ENCODE data around the gene DACT1.

The DACT1 gene

DNA sequence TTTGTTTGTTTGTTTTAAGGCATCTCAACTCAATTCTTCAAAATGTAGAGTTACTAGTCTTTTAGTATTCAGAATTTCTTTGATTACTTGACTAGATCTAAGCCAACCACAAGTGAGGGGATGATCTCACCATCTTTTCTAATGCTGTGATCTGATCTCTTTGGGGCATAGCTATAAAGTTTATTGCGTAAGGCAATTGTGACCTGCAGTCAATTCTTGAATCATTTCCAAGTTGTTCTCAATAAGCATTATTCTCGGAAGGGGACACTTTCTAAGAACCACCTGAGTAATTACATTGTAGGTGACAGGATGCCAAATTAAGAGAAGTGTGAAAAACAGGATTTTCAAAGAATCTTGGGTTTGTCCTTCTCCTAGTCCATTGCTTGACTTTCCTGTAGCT lies 13.1 kb downstream of the DACT1 start:
- ATAC-seq, result no peak
- TF ChIP-seq ZC3H10 (CRISPR knock-in tag; IDR thresholded peaks at IDR 0.05), result no peak
- no peak for TF ChIP-seq GLIS3 (CRISPR knock-in tag; IDR thresholded peaks at IDR 0.05)
- no peak for TF ChIP-seq ESRRG (CRISPR knock-in tag; IDR thresholded peaks at IDR 0.05)
- TF ChIP-seq ZFP3 (CRISPR knock-in tag; IDR thresholded peaks at IDR 0.05), result no peak
- TF ChIP-seq TCF4 (CRISPR knock-in tag; IDR thresholded peaks at IDR 0.05; ENCODE audit: borderline replicate concordance), result no peak
- no peak for TF ChIP-seq ZNF565 (CRISPR knock-in tag; conservative IDR thresholded peaks at IDR 0.05; ENCODE audit: low read depth)
- no peak for TF ChIP-seq BACH2 (CRISPR knock-in tag; IDR thresholded peaks at IDR 0.05; ENCODE audit: borderline replicate concordance)
- TF ChIP-seq SNAI2 (CRISPR knock-in tag; IDR thresholded peaks at IDR 0.05), result no peak
- no peak for TF ChIP-seq RARB (CRISPR knock-in tag; IDR thresholded peaks at IDR 0.05)

GRCh38 chr14:58656671-58657411 lies 19.1 kb downstream of the DACT1 start:
- no peak for ATAC-seq
- TF ChIP-seq ZC3H10 (CRISPR knock-in tag; IDR thresholded peaks at IDR 0.05) (no peak), ZFP30 (CRISPR knock-in tag; IDR thresholded peaks at IDR 0.05) (no peak), ZFP3 (CRISPR knock-in tag; IDR thresholded peaks at IDR 0.05) (no peak), CSDC2 (CRISPR knock-in tag; IDR thresholded peaks at IDR 0.05) (no peak), TCF4 (CRISPR knock-in tag; IDR thresholded peaks at IDR 0.05; ENCODE audit: borderline replicate concordance) (no peak), ZNF8 (CRISPR knock-in tag; IDR thresholded peaks at IDR 0.05) (no peak), ZNF565 (CRISPR knock-in tag; conservative IDR thresholded peaks at IDR 0.05; ENCODE audit: low read depth) (no peak), ESRRG (CRISPR knock-in tag; IDR thresholded peaks at IDR 0.05) (no peak), RARB (CRISPR knock-in tag; IDR thresholded peaks at IDR 0.05) (no peak), OSR1 (CRISPR knock-in tag; IDR thresholded peaks at IDR 0.05) (no peak), ZNF70 (CRISPR knock-in tag; IDR thresholded peaks at IDR 0.05) (no peak), PATZ1 (CRISPR knock-in tag; IDR thresholded peaks at IDR 0.05; ENCODE audit: borderline replicate concordance) (no peak)
- TF ChIP-seq, protein P1, sequence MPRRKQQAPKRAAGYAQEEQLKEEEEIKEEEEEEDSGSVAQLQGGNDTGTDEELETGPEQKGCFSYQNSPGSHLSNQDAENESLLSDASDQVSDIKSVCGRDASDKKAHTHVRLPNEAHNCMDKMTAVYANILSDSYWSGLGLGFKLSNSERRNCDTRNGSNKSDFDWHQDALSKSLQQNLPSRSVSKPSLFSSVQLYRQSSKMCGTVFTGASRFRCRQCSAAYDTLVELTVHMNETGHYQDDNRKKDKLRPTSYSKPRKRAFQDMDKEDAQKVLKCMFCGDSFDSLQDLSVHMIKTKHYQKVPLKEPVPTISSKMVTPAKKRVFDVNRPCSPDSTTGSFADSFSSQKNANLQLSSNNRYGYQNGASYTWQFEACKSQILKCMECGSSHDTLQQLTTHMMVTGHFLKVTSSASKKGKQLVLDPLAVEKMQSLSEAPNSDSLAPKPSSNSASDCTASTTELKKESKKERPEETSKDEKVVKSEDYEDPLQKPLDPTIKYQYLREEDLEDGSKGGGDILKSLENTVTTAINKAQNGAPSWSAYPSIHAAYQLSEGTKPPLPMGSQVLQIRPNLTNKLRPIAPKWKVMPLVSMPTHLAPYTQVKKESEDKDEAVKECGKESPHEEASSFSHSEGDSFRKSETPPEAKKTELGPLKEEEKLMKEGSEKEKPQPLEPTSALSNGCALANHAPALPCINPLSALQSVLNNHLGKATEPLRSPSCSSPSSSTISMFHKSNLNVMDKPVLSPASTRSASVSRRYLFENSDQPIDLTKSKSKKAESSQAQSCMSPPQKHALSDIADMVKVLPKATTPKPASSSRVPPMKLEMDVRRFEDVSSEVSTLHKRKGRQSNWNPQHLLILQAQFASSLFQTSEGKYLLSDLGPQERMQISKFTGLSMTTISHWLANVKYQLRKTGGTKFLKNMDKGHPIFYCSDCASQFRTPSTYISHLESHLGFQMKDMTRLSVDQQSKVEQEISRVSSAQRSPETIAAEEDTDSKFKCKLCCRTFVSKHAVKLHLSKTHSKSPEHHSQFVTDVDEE (CRISPR knock-in tag; IDR thresholded peaks at IDR 0.05), result no peak

- ATAC-seq, result no peak
- TF ChIP-seq TCF4 (CRISPR knock-in tag; IDR thresholded peaks at IDR 0.05; ENCODE audit: borderline replicate concordance), result no peak
- no peak for TF ChIP-seq OSR1 (CRISPR knock-in tag; IDR thresholded peaks at IDR 0.05)
- TF ChIP-seq ZNF8 (CRISPR knock-in tag; IDR thresholded peaks at IDR 0.05), result no peak
- TF ChIP-seq PPARA (CRISPR knock-in tag; IDR thresholded peaks at IDR 0.05; ENCODE audit: borderline replicate concordance), result no peak
- no peak for TF ChIP-seq SNAI2 (CRISPR knock-in tag; IDR thresholded peaks at IDR 0.05)
- TF ChIP-seq ZNF565 (CRISPR knock-in tag; conservative IDR thresholded peaks at IDR 0.05; ENCODE audit: low read depth), result no peak
- no peak for TF ChIP-seq POU6F1 (CRISPR knock-in tag; IDR thresholded peaks at IDR 0.05; ENCODE audit: borderline replicate concordance, low read depth)
- TF ChIP-seq CSDC2 (CRISPR knock-in tag; IDR thresholded peaks at IDR 0.05), result no peak
- TF ChIP-seq ZFP3 (CRISPR knock-in tag; IDR thresholded peaks at IDR 0.05), result no peak
- no peak for TF ChIP-seq BACH2 (CRISPR knock-in tag; IDR thresholded peaks at IDR 0.05; ENCODE audit: borderline replicate concordance)
- no peak for TF ChIP-seq PATZ1 (CRISPR knock-in tag; IDR thresholded peaks at IDR 0.05; ENCODE audit: borderline replicate concordance)
- TF ChIP-seq ZFP30 (CRISPR knock-in tag; IDR thresholded peaks at IDR 0.05), result no peak
Measured at GRCh38 chr14:58659061-58659460, 21.3 kb downstream of the DACT1 start.

- TF ChIP-seq ESRRG (CRISPR knock-in tag; IDR thresholded peaks at IDR 0.05) (no peak), PATZ1 (CRISPR knock-in tag; IDR thresholded peaks at IDR 0.05; ENCODE audit: borderline replicate concordance) (no peak), CREB5 (CRISPR knock-in tag; IDR thresholded peaks at IDR 0.05; ENCODE audit: low read depth) (no peak), ZFP3 (CRISPR knock-in tag; IDR thresholded peaks at IDR 0.05) (no peak), PPARA (CRISPR knock-in tag; IDR thresholded peaks at IDR 0.05; ENCODE audit: borderline replicate concordance) (no peak)
- ATAC-seq, result no peak
Measured at GRCh38 chr14:58659846-58660245, 22.1 kb downstream of the DACT1 start.
